ENCODE data around the gene SAA2. TPM values are rescaled to one million over a fixed set of nuclear protein-coding genes. Genes with fewer than 3 reads are reported as not detected.
"Not testable (repeated sequence)": the region's sequence is repeated elsewhere in the genome, so short reads cannot be mapped to it uniquely, and the experiment has no call there.

SAA2 gene
- total RNA-seq, 1 donor from 2014 or later: 77.4 TPM

- H3K27ac ChIP-seq: no peak overlapping the region
- TF ChIP-seq CTCF (IDR thresholded peaks at IDR 0.05): no peak
- no peak for DNase-seq (ENCODE audit: low spot score in 2 of 2)
Measured at GRCh38 chr11:18280438-18281045, 32.1 kb upstream of the SAA2 start.

GRCh38 chr11:18277565-18278271 lies 29.2 kb upstream of the SAA2 start:
- no peak for TF ChIP-seq CTCF (IDR thresholded peaks at IDR 0.05)
- H3K9me3 ChIP-seq: no peaks in the 10 kb centered on the region
- H3K4me3 ChIP-seq: no peak overlapping the region
- peak in 1 of 2 donors; percentile 16 for DNase-seq (ENCODE audit: low spot score in 2 of 2)
- no peaks in the 10 kb centered on the region for H3K27me3 ChIP-seq
- no peak overlapping the region for H3K27ac ChIP-seq
- peaks cover 27 to 69% of the 10 kb centered on the region in 2 donors for H3K36me3 ChIP-seq
- intact Hi-C loops (cut with DNase I): no loop called here
- H3K4me1 ChIP-seq: no peaks in the 10 kb centered on the region

More at GRCh38 chr11:18280438-18281045, 32.1 kb upstream of the SAA2 start:
- Histone ChIP-seq H3K36me3 (peaks cover 39 to 90% of the 10 kb centered on the region in 2 donors), H3K9me3 (no peaks in the 10 kb centered on the region), H3K4me3 (no peak overlapping the region), H3K27me3 (no peaks in the 10 kb centered on the region), H3K4me1 (no peaks in the 10 kb centered on the region)
- intact Hi-C loops (cut with DNase I): no loop called here

GRCh38 chr11:18271206-18271605 lies 22.7 kb upstream of the SAA2 start:
- peaks cover 0 to 13% of the 10 kb centered on the region in 2 donors for H3K36me3 ChIP-seq
- no peak for TF ChIP-seq CTCF (IDR thresholded peaks at IDR 0.05)
- H3K27ac ChIP-seq: no peak overlapping the region
- no peaks in the 10 kb centered on the region for H3K4me1 ChIP-seq
- H3K27me3 ChIP-seq: no peaks in the 10 kb centered on the region
- H3K9me3 ChIP-seq: no peaks in the 10 kb centered on the region
- no peak for DNase-seq (ENCODE audit: low spot score in 2 of 2)
- no peak overlapping the region for H3K4me3 ChIP-seq
- intact Hi-C loops (cut with DNase I): no loop called here

- H3K4me1 ChIP-seq: no peaks in the 10 kb centered on the region
- no peaks in the 10 kb centered on the region for H3K27me3 ChIP-seq
- intact Hi-C loops (cut with DNase I): no loop called here
- TF ChIP-seq CTCF (IDR thresholded peaks at IDR 0.05): no peak
- no peak overlapping the region for H3K27ac ChIP-seq
- H3K36me3 ChIP-seq: peaks cover 0 to 8% of the 10 kb centered on the region in 2 donors
- H3K9me3 ChIP-seq: no peaks in the 10 kb centered on the region
- no peak overlapping the region for H3K4me3 ChIP-seq
- no peak for DNase-seq (ENCODE audit: low spot score in 2 of 2)
Measured at GRCh38 chr11:18270102-18270501, 21.6 kb upstream of the SAA2 start.

GRCh38 chr11:18269252-18269651 lies 20.8 kb upstream of the SAA2 start:
- H3K4me1 ChIP-seq; H3K9me3 ChIP-seq; H3K36me3 ChIP-seq; H3K4me3 ChIP-seq; DNase-seq (ENCODE audit: low spot score in 2 of 2); H3K27ac ChIP-seq; H3K27me3 ChIP-seq; intact Hi-C loops (cut with DNase I): not testable (repeated sequence)

- H3K36me3 ChIP-seq; H3K27ac ChIP-seq; DNase-seq (ENCODE audit: low spot score in 2 of 2); H3K4me3 ChIP-seq; H3K27me3 ChIP-seq; intact Hi-C loops (cut with DNase I); H3K9me3 ChIP-seq; H3K4me1 ChIP-seq: not testable (repeated sequence)
Measured at GRCh38 chr11:18267335-18268133, 19.1 kb upstream of the SAA2 start.

All from ascending aorta (tissue), 2 donors.